Activated effector memory CD4-positive, alpha-beta T cell treated with anti-CD3 and anti-CD28 coated beads, Interleukin-2, amount 50 U/mL, for 16 hours (primary cell): ENCODE data around the gene EFCAB8.
A peak's percentile ranks its signal among the peaks of the same experiment; 100 is the strongest.
"Not testable (repeated sequence)": the region's sequence is repeated elsewhere in the genome, so short reads cannot be mapped to it uniquely, and the experiment has no call there.

Source experiments
- DNase-seq: peaks from one replicate; pipeline ENCODE4 v3.0.0-alpha.2; 2020

The EFCAB8 gene

GRCh38 chr20:32975121-32975520 is 116.4 kb downstream of the EFCAB8 start:
- DNase-seq, result not testable (repeated sequence)

DNA sequence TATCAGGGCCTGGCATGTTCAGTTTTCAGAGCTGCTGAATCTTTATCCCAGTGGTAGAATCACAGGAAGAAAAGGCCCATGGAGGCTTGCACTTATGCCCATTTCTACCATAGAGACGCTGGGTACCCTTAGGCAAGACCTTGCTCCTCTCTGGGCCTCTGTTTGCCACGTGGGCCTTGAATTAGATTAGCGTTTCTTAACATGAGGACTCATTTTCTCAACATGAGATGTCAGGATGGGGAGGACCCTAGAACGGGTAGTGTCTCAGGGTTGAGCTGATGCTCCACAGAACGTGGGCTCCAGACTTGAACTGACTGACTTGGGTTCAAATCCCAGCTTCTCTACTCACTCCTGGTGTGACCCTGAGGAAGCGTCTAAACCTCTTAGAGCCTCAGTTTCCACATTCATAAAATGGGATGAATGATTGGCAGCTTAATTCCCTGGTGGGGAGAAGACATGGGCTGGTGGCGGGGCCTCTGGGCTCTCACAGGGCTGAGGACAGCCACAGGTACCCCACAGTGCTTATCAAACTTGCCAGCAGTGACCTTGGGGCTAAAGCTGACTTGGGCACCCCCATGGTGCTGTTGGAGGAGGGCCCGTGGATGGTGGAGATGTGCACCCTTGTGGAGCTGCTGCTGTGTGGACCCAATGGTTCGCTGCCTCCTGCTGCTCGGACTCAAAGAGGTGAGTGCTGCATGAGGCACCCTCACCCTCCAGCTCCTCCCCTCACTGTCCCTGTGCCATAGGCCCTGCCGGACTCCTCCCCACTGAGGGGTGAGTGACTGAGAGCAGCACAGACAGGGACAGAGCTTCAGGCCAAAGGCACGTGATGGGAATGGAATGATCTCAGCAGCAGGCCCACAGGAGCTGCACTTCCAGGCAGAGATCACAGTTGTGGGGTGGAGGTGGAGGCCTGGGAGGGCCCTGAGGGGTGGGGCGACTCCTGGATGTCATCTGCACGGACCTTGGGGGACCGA is 117.3 kb downstream of the EFCAB8 start:
- no peak for DNase-seq

DNA sequence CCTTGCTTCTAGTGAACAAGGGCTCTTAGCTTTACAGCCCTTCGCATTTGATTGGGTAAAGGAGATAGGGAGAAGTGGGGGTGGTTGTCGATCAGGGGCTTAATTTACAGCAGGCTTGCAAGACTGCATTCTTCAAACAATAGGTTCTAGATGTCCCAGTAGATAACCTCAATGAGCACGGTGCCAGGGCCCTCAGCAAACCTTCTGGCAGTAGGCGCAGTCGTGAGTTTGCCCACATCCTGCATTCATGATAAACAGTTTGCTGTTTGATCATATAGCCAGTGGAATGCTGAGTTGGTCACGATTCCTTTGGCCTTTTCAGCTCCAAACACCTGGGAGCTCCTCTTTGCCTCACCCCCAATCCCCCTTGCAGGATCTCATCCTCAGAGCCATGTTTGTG is 118.0 kb downstream of the EFCAB8 start:
- DNase-seq, result no peak

DNA sequence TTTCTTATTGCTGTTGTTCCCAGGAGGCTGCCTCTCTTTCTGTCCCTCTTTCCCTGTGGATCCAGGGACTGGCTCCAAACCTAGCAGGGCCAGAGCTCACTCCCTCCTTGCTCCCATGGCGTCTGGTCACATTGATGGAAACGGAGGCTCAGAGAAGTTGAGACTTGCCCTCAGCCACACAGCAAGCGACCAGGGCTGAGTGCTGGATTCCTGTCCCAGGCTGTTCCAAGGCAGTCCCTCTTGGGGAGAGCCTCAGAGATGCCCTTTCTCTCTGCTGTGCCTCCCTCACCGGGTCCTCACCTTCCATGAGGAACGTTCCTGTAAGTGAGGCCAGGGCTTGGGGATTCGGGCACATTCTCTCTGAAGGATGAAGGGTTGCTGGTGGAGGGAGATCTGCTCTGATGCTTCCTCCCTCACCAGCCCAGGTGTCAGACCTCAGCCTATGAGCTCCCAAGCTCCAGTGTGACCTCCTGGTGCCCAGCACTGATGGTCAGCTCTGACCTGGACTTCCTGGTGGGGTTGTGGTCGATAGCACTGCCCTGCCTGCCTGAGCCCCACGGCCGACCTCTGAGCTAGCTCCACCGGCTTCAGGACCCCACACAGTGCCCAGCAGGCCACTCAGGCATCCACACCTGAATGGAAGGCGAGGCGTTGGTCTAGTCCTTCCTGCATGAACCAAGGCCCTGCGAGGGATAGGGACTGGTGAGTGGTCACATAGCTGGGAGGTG is 118.7 kb downstream of the EFCAB8 start:
- no peak for DNase-seq

DNA sequence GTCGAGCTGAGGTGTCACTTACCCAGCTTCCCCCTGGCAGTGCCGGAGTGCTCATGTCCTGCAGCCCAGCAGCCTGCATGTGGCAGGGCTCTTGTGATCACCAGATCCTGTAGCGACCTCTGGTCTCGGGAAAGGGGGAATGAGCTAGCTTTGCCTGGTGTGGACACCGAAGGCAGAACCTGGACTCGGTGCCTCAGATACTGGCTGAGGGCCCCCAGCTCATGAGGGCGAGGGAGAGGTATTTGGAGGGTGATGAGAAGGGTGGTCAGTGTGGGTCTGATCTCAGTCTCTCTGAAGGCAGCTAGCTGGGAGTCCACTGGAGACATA is 119.2 kb downstream of the EFCAB8 start:
- DNase-seq, result no peak

- DNase-seq, result peak; percentile 46
Measured at GRCh38 chr20:32979201-32979998, 120.7 kb downstream of the EFCAB8 start.

- DNase-seq, result peak; percentile 60
Measured at GRCh38 chr20:32980131-32980941, 121.6 kb downstream of the EFCAB8 start.

DNA sequence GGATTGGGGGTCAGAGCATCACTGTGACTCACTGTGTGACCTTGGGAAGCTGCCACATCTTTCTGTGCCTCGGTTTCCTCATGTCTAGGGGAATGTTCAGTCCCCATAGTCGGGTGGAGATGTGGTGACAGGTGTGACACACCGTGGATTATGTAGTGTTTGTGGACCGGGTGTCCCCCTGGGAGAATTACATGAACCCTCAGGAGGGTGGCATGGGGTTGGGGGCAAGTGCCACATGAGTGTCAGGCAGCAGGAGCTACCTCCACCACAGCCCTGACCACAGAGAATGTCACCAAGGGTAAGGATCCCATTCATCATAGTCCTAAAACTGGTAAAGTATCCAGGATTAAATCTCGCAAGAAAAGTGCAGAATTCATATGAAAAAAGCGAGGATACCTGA is 122.3 kb downstream of the EFCAB8 start:
- peak; percentile 58 for DNase-seq

DNA sequence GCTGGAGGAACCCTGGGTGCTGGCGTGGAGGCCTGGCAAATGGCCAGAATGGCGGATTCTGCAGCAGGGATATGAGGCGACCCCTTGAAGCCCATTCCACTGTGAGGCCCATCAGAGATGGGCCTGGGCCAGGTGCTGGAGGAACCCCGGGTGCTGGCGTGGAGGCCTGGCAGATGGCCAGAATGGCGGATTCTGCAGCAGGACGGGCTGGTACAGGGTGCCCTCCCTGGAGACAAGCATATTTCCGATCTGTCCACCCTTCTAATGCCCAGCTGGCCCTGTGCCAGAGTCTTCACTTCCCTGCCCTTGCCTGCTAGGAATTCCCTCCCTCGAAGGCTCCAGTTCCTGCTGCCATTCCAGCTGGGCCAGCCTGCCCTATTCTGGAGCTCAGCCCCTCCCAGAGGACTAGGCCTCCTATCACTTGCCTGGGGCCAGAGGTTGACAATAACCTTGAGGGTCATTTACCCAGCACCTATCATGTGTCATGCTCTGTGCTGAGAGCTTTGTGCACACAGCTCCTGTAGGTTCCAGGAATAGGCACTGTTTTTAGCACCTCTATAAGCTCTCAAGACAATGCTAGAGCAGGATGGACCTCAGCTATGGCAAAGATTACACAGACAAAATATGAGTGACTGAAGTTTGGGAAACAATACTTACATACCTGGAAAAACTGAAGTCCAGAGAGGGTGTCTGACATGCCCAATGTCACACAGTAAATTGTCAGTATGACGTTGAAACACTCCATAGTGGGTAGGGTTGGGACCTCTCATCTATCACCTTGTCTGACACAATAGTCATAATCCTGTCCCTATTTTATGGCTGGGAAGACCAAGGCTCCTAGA is 124.1 kb downstream of the EFCAB8 start:
- DNase-seq, result peak; percentile 56

DNA sequence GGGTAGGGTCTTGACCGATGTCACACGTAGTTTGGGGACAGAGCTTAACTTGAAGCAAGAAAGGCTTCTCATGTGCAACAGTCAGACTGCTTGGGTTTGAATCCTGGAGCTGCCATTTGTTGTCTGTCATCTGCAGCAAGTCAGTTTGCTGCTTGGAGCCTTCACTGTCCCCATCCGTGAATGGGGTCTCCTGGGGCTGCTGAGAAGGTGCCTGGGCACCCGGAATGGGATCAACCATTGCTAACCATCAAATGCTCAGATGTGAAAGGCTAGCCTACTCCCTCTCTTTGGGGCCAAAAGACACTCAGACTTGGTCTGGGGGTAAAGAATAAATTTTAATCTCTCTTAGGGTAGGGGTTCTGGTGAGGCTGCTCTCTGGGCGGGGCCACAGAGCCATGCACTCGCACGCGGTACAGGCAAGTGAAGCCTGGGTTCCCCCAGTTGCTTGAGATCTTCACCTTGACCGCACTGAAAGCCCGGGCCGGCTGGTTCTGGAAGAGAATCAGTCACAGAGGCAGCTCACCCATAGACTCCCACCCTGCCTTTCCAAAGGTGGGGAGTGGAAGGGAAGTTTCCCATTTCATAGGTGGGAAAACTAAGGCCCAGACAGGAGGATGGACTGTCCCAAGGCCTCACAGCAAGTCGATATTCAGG is 124.9 kb downstream of the EFCAB8 start:
- DNase-seq, result peak; percentile 57

DNA sequence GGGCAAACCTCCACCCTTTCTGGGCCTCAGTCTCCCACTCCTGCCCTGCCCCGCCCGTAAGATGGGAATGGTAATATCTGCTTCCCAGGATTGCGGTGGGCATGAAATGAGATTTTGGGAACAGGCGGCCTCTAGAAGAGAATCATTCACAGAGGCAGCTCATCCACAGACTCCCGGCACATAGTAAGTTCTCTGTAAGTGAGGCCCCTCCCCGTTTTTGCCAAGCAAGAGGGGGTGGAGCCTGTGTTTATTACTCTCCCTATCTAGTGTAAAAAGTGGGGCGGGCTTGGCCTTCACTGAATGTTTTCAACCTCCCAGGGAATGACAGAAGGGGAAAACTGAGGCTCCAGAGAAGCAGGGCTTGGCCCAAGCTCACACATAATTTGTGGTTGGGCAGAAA is 125.5 kb downstream of the EFCAB8 start:
- no peak for DNase-seq

DNA sequence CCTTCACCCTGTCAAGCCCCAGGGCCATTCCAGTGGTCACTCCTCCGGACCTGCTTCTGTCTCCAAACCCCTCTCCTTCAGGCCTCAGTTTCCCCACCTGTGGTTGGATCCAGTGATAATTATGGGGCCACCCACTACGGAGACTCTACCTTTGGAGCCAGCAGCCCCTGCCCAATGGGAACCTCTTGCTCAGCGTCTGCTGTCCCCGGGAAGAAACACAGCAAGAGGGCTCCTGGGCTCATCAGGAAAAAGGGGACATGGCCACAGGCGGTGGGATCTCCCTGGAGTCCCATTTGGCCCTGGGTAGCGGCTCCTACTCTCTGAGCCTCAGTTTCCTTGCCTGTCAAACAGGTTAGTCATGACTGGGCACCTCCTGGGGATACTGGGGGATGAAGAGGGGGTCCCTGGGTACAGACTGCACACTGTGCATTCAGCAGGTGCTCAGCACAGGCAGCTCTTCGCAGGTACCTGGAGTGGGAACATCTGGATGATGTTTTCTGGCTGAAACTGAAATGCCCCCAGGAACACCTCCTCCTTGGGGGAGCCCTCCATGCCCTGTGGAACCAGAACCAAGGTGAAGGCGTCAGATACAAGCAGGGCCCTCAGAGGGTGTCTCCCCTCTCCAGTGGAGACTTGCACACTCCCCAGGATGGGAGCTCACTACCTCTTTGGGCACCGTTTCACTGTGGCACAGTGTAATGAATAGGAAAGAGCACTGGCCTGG is 126.1 kb downstream of the EFCAB8 start:
- peak; percentile 54 for DNase-seq

DNA sequence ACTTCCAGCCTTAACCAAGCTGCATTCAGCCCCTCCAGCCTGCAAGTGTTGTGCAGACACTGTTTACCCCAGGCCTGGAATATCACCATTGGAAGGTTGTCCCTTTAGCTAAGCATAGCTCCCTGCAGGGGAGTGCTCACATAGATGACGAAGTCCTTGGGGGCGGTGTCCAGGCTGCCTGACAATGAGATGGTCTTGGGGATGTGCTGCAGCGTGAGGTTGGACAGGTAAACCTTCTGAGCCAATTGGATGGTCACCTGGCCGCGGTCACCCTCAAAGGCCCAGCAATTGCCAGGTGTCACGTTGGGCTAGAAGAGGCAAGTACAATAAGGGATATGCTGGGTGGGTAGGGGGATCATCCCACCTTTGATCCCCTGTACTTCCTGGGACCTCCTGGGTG is 126.9 kb downstream of the EFCAB8 start:
- peak; percentile 59 for DNase-seq

GRCh38 chr20:32986331-32986966 is 127.7 kb downstream of the EFCAB8 start:
- peak; percentile 60 for DNase-seq

DNA sequence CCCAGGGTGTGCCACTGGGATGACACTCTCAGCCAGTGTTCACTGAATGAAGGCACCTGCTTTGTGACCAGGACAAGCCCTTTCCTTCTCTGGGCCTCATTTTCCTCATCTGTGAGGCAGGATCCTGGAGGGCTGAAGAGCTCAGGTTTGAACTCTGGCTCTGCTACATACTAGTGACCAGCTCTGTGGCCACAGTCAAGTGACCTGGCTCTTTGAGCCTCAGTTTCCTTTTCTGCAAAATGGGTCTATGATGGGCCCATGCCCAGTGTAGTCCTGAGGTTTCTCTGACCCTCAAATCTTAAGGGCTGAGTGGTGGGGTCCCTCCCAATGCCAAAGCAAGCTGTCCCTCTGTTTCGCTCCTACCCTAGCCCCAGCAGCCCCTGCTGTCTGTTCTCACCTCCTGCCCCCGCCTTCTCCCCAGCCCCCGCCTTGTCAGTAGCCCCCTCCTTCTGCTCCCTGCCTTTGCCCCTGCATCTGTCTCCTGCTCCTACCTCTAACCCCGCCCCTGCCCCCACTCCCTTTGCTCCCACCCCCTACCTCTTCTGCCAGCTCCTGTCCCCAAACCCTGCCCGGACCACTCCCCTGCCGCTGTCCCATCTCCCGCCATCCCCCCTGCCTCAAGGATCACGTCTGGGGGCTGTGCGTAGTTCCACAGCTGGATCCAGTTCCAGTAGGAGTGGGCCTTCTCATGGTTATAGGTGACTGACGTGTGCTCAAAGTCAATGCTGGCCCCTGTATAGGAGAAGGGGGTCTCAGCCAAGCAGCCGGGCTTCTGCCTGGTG is 128.5 kb downstream of the EFCAB8 start:
- DNase-seq, result no peak

DNA sequence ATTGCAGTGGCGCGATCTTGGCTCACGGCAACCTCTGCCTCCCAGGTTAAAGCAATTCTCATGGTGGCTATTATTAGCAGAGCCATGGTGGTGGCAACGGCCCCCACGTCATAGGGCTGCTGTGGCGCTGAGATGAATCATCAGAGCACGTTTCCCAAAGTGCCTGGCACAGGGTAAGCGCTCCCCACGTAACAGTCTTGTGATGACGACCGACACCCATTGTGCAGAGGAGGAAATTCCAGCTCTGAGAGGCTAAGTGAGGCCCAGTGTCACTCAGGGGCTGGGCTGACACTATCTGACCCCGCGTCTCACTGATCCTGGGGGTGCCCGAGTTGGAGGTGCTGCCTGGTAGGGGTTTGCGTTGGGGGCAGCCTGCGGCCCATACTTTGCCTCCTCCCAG is 129.3 kb downstream of the EFCAB8 start:
- peak; percentile 53 for DNase-seq

DNA sequence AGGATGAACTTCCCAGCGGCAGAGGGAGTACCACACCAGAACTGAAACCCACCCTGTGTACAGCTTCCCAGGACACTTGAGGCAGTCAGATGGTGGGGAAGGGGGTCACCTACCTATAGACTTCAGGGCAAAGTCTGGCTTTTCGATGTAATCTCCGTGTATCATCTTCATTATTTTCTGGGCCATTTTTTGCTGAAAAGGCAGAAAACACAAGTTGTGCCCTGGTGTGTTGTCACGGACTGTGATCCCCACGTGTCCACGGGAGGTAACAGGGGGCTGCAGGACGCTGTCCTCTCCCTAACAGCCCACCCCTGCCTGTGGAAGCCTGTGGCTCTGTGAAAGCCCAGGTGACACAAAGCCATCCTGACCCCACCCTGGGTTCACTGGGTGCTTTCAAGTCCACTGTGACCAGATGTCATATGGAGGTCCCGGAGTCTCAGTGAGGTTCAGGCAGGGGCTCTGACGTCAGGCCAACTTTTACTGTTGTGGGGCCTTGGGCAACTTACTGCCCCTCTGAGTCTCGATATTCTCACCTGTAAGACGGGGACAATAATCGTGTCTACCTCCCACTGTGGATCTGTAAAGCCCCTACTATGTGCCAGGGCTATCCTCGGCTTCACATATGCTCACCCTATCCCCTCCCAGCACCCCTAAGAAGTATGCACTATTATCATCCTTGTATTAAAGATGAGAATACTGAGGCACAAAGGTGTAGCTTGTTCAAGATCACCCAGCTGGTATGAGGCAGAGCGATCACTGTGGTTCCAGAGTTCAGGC is 131.0 kb downstream of the EFCAB8 start:
- no peak for DNase-seq

GRCh38 chr20:32990426-32990825 is 131.7 kb downstream of the EFCAB8 start:
- DNase-seq, result no peak
